HG03457 (cell line): ENCODE data around the gene C9orf78.

Experiments
- ATAC-seq: cut with Tn5 transposase; IDR thresholded peaks from one replicate; pipeline ENCODE4 v1.9.1; 2021; ENCODE audit warnings: moderate number of reproducible peaks; ENCODE audit not compliant: unreplicated experiment

C9orf78 gene

GRCh38 chr9:129835128-129835859 lies at the start of gene C9orf78, which contains the start of gene USP20:
Gene C9orf78, minus strand, starts transcription at chr9:129835275. Its CDS starts 54 bp downstream, at chr9:129835221.
Gene USP20, plus strand, starts transcription at chr9:129835458. Its CDS starts 17,098 bp downstream, at chr9:129852556.
- ATAC-seq, result peak; percentile 84

- peak; percentile 26 for ATAC-seq
Measured at GRCh38 chr9:129884220-129885017, 49.3 kb upstream of the C9orf78 start.

GRCh38 chr9:129881547-129882324 lies 46.7 kb upstream of the C9orf78 start:
- no peak for ATAC-seq

GRCh38 chr9:129880654-129881546 lies 45.8 kb upstream of the C9orf78 start:
- no peak for ATAC-seq

- ATAC-seq, result no peak
Measured at GRCh38 chr9:129879991-129880653, 45.0 kb upstream of the C9orf78 start.

- no peak for ATAC-seq
Measured at GRCh38 chr9:129879103-129879699, 44.1 kb upstream of the C9orf78 start.

- no peak for ATAC-seq
Measured at GRCh38 chr9:129878291-129878690, 43.2 kb upstream of the C9orf78 start.

GRCh38 chr9:129876815-129877214 lies 41.7 kb upstream of the C9orf78 start:
- ATAC-seq, result no peak

- ATAC-seq, result no peak
Measured at GRCh38 chr9:129875687-129876395, 40.8 kb upstream of the C9orf78 start.

- ATAC-seq, result no peak
Measured at GRCh38 chr9:129875181-129875611, 40.1 kb upstream of the C9orf78 start.

GRCh38 chr9:129874261-129875101 lies 39.4 kb upstream of the C9orf78 start:
- ATAC-seq, result no peak

GRCh38 chr9:129873563-129874190 lies 38.6 kb upstream of the C9orf78 start:
- ATAC-seq, result no peak

- ATAC-seq, result no peak
Measured at GRCh38 chr9:129871046-129871445, 36.0 kb upstream of the C9orf78 start.

- ATAC-seq, result no peak
Measured at GRCh38 chr9:129869585-129870501, 34.8 kb upstream of the C9orf78 start.

- no peak for ATAC-seq
Measured at GRCh38 chr9:129868872-129869486, 33.9 kb upstream of the C9orf78 start.
